Transverse colon (tissue), 4 donors: Measurements from ENCODE around the gene CDHR3.

Source experiments
- EP300 ChIP-seq: sonication (generic); formaldehyde crosslinking; IDR thresholded peaks from one replicate; pipeline ENCODE4 v1.6.1; 2017; ENCODE audit warnings: antibody characterized with exemption, low read depth
- POLR2A ChIP-seq: fragments of 450-650 bp; IDR thresholded peaks from one replicate; pipeline ENCODE4 v1.6.1; 2016; ENCODE audit warnings: antibody characterized with exemption, mild to moderate bottlenecking, moderate library complexity
- POLR2AphosphoS5 ChIP-seq, 3 donors: sonication (generic); formaldehyde crosslinking; IDR thresholded peaks; one replicate each; pipeline ENCODE4 v1.6.1; 2016; ENCODE audit warnings: antibody characterized with exemption in 3 of 3
- TF ChIP-seq, protein P1 (sequence below), 5 experiments: fragments of 200-600 bp in 3 of 5; fragments of 450-650 bp in 2 of 5; sonication (generic) in 3 of 5; IDR thresholded peaks; 1 replicate in 2 of 5; 2 replicates in 3 of 5; pipeline ENCODE4 v1.5.1; 2016 to 2017; ENCODE audit warnings: antibody characterized with exemption in 5 of 5, inconsistent platforms in 3 of 5, mild to moderate bottlenecking in 2 of 5, moderate library complexity in 1 of 5

DNA sequence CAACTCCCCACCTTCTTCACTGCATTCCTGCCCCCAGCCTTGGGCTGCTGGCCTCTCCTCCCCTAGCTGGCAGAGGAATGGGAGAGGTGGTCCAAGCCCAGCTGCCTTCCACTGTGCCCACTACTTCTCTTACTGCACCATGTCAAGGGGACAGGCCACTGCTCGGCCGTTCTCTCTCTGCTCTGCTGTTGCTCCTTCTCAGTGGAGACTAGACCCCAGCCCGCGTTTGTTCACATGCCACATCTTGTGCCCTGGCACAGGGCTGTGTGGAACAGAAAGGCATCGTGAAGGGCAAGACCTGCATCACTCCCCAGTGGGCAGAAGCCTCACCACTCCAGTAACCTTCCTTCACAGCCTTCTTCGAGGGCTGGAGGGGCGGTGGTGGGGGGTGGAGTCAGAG, 711 bp upstream of the CDHR3 start:
- TF ChIP-seq, protein P1, sequence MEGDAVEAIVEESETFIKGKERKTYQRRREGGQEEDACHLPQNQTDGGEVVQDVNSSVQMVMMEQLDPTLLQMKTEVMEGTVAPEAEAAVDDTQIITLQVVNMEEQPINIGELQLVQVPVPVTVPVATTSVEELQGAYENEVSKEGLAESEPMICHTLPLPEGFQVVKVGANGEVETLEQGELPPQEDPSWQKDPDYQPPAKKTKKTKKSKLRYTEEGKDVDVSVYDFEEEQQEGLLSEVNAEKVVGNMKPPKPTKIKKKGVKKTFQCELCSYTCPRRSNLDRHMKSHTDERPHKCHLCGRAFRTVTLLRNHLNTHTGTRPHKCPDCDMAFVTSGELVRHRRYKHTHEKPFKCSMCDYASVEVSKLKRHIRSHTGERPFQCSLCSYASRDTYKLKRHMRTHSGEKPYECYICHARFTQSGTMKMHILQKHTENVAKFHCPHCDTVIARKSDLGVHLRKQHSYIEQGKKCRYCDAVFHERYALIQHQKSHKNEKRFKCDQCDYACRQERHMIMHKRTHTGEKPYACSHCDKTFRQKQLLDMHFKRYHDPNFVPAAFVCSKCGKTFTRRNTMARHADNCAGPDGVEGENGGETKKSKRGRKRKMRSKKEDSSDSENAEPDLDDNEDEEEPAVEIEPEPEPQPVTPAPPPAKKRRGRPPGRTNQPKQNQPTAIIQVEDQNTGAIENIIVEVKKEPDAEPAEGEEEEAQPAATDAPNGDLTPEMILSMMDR (IDR thresholded peaks at IDR 0.05), result no peak
- no peak for TF ChIP-seq POLR2AphosphoS5 (IDR thresholded peaks at IDR 0.05)
- no peak for TF ChIP-seq POLR2A
- TF ChIP-seq EP300, result no peak
